HEK293 (cell line): ENCODE measurements around the gene SIM2.

ENCODE experiments used
- CTCF ChIA-PET: fragments of 350-600 bp; formaldehyde crosslinking; extraction: SDS; loops from one replicate; lab custom pipeline; 2021; ENCODE audit warnings: antibody characterized with exemption; lab: Yijun Ruan, JAX
- POLR2A ChIA-PET: fragments of 300-600 bp; formaldehyde crosslinking; extraction: SDS; loops from one replicate; lab custom pipeline; 2020; ENCODE audit warnings: antibody characterized with exemption, inconsistent platforms; lab: Yijun Ruan, JAX
- H3K27ac ChIP-seq: fragments of 200-500 bp; sonication (Bioruptor generic); 2 replicates; pipeline ENCODE4 v1.5.1; 2014; ENCODE audit warnings: low read depth, low read length, control low read depth, inconsistent platforms; ENCODE audit errors: extremely low read depth
- H3K36me3 ChIP-seq, 2 experiments: fragments of 200-500 bp in 1 of 2; sonication (Bioruptor generic) in 1 of 2; 1 replicate in 1 of 2; 2 replicates in 1 of 2; pipeline ENCODE4 v1.5.1; 2014 to 2017; ENCODE audit warnings: inconsistent platforms in 2 of 2, low read length in 2 of 2; ENCODE audit not compliant: control insufficient read depth in 2 of 2, insufficient read depth in 1 of 2
- H3K4me1 ChIP-seq: fragments of 200-500 bp; sonication (Bioruptor generic); 2 replicates; pipeline ENCODE4 v1.5.1; 2014; ENCODE audit warnings: mild to moderate bottlenecking, low read length, inconsistent platforms; ENCODE audit not compliant: control insufficient read depth, insufficient read depth
- H3K4me3 ChIP-seq: 2 replicates; pipeline ENCODE4 v1.5.1; 2011; ENCODE audit warnings: low read depth, mild to moderate bottlenecking, control low read depth, low read length, moderate library complexity
- H3K9me3 ChIP-seq: fragments of 200-500 bp; sonication (Bioruptor generic); 2 replicates; pipeline ENCODE4 v1.5.1; 2014; ENCODE audit warnings: low read depth, low read length, inconsistent platforms; ENCODE audit not compliant: control insufficient read depth, insufficient read depth
- FEZF1 ChIP-seq: fragments of 450-650 bp; formaldehyde crosslinking; IDR thresholded peaks from 2 replicates; pipeline ENCODE4 v1.5.1; 2016; ENCODE audit warnings: missing biosample characterization, missing genetic modification characterization
- KLF16 ChIP-seq: fragments of 450-650 bp; formaldehyde crosslinking; IDR thresholded peaks from 2 replicates; pipeline ENCODE4 v1.5.1; 2017; ENCODE audit warnings: missing biosample characterization, missing genetic modification characterization
- OVOL3 ChIP-seq: fragments of 450-650 bp; formaldehyde crosslinking; IDR thresholded peaks from 2 replicates; pipeline ENCODE4 v1.5.1; 2016; ENCODE audit warnings: missing biosample characterization, missing genetic modification characterization
- PRDM2 ChIP-seq: fragments of 450-650 bp; formaldehyde crosslinking; IDR thresholded peaks from 2 replicates; pipeline ENCODE4 v1.5.1; 2016; ENCODE audit warnings: missing biosample characterization, missing genetic modification characterization, borderline replicate concordance
- SCRT2 ChIP-seq: fragments of 450-650 bp; formaldehyde crosslinking; IDR thresholded peaks from 2 replicates; pipeline ENCODE4 v1.5.1; 2016; ENCODE audit warnings: missing biosample characterization, missing genetic modification characterization
- TRIM28 ChIP-seq: IDR thresholded peaks from 2 replicates; pipeline ENCODE4 v1.6.1; 2011; ENCODE audit warnings: low read length, control low read depth, borderline replicate concordance
- YY1 ChIP-seq: fragments of 450-650 bp; formaldehyde crosslinking; IDR thresholded peaks from 2 replicates; pipeline ENCODE4 v1.5.1; 2018; ENCODE audit warnings: missing biosample characterization, missing genetic modification characterization
- YY2 ChIP-seq: fragments of 450-650 bp; formaldehyde crosslinking; IDR thresholded peaks from 2 replicates; pipeline ENCODE4 v1.5.1; 2016; ENCODE audit warnings: missing biosample characterization, missing genetic modification characterization
- ZNF121 ChIP-seq: fragments of 450-650 bp; formaldehyde crosslinking; IDR thresholded peaks from 2 replicates; pipeline ENCODE4 v1.5.1; 2016; ENCODE audit warnings: missing biosample characterization, missing genetic modification characterization
- ZNF157 ChIP-seq: fragments of 450-650 bp; formaldehyde crosslinking; IDR thresholded peaks from 2 replicates; pipeline ENCODE4 v1.5.1; 2016; ENCODE audit warnings: missing biosample characterization, missing genetic modification characterization
- ZNF214 ChIP-seq: fragments of 450-650 bp; formaldehyde crosslinking; IDR thresholded peaks from 2 replicates; pipeline ENCODE4 v1.5.1; 2017; ENCODE audit warnings: missing biosample characterization, mild to moderate bottlenecking, missing genetic modification characterization, borderline replicate concordance
- ZNF239 ChIP-seq: fragments of 450-650 bp; formaldehyde crosslinking; IDR thresholded peaks from 2 replicates; pipeline ENCODE4 v1.5.1; 2016; ENCODE audit warnings: missing biosample characterization, missing genetic modification characterization
- ZNF274 ChIP-seq, 2 experiments: fragments of 200-500 bp in 1 of 2; fragments of 450-650 bp in 1 of 2; sonication (Bioruptor generic) in 1 of 2; formaldehyde crosslinking in 1 of 2; IDR thresholded peaks; 2 replicates each; pipeline versions ENCODE4 v1.5.1 to v1.6.1; 2014 to 2016; ENCODE audit warnings: borderline replicate concordance in 1 of 2, inconsistent platforms in 1 of 2, low read length in 1 of 2, missing biosample characterization in 1 of 2, missing genetic modification characterization in 1 of 2
- ZNF292 ChIP-seq: fragments of 450-650 bp; formaldehyde crosslinking; IDR thresholded peaks from 2 replicates; pipeline ENCODE4 v1.5.1; 2016; ENCODE audit warnings: low read depth, missing biosample characterization, missing genetic modification characterization, borderline replicate concordance
- ZNF391 ChIP-seq: fragments of 450-650 bp; formaldehyde crosslinking; IDR thresholded peaks from 2 replicates; pipeline ENCODE4 v1.5.1; 2016; ENCODE audit warnings: low read depth, missing biosample characterization, missing genetic modification characterization, borderline replicate concordance
- ZNF398 ChIP-seq: fragments of 450-650 bp; formaldehyde crosslinking; IDR thresholded peaks from 2 replicates; pipeline ENCODE4 v1.5.1; 2017; ENCODE audit warnings: missing biosample characterization, missing genetic modification characterization
- ZNF426 ChIP-seq: fragments of 450-650 bp; formaldehyde crosslinking; IDR thresholded peaks from 2 replicates; pipeline ENCODE4 v1.5.1; 2017; ENCODE audit warnings: missing biosample characterization, missing genetic modification characterization, mild to moderate bottlenecking, inconsistent platforms, moderate library complexity
- ZNF48 ChIP-seq: fragments of 450-650 bp; formaldehyde crosslinking; IDR thresholded peaks from 2 replicates; pipeline ENCODE4 v1.5.1; 2016; ENCODE audit warnings: missing biosample characterization, missing genetic modification characterization
- ZNF510 ChIP-seq: fragments of 450-650 bp; formaldehyde crosslinking; IDR thresholded peaks from 2 replicates; pipeline ENCODE4 v1.5.1; 2018; ENCODE audit warnings: mild to moderate bottlenecking, missing genetic modification characterization, missing biosample characterization; ENCODE audit not compliant: insufficient replicate concordance
- ZNF623 ChIP-seq: fragments of 450-650 bp; formaldehyde crosslinking; IDR thresholded peaks from 2 replicates; pipeline ENCODE4 v1.5.1; 2016; ENCODE audit warnings: missing biosample characterization, missing genetic modification characterization
- ZNF664 ChIP-seq: fragments of 450-650 bp; formaldehyde crosslinking; IDR thresholded peaks from 2 replicates; pipeline ENCODE4 v1.5.1; 2016; ENCODE audit warnings: missing biosample characterization, missing genetic modification characterization
- ZNF768 ChIP-seq: fragments of 450-650 bp; formaldehyde crosslinking; IDR thresholded peaks from 2 replicates; pipeline ENCODE4 v1.5.1; 2018; ENCODE audit warnings: missing biosample characterization, mild to moderate bottlenecking, missing genetic modification characterization
- ZNF843 ChIP-seq: fragments of 450-650 bp; formaldehyde crosslinking; IDR thresholded peaks from 2 replicates; pipeline ENCODE4 v1.5.1; 2016; ENCODE audit warnings: missing biosample characterization, missing genetic modification characterization
- TF ChIP-seq, protein P1 (sequence below): fragments of 450-650 bp; formaldehyde crosslinking; IDR thresholded peaks from 2 replicates; pipeline ENCODE4 v1.5.1; 2017; ENCODE audit warnings: missing biosample characterization, missing genetic modification characterization

SIM2 gene

GRCh38 chr21:36747041-36747814, 48.3 kb downstream of the SIM2 start:
- no peak for TF ChIP-seq ZNF157
- TF ChIP-seq ZNF426 = no peak
- no peak for TF ChIP-seq KLF16 (tag by site-specific recombination)
- no peak for TF ChIP-seq YY1 (tag by site-specific recombination)
- TF ChIP-seq ZNF48 = no peak
- no peak for TF ChIP-seq ZNF768
- no peak for TF ChIP-seq ZNF274 (IDR thresholded peaks at IDR 0.05; ENCODE audit: low read length)
- no peak for TF ChIP-seq ZNF274 (tag by site-specific recombination; IDR thresholded peaks at IDR 0.05; ENCODE audit: borderline replicate concordance)
- TF ChIP-seq ZNF391 = no peak
- no peak for TF ChIP-seq PRDM2 (tag by site-specific recombination)
- no peak for TF ChIP-seq OVOL3
- TF ChIP-seq, protein P1, sequence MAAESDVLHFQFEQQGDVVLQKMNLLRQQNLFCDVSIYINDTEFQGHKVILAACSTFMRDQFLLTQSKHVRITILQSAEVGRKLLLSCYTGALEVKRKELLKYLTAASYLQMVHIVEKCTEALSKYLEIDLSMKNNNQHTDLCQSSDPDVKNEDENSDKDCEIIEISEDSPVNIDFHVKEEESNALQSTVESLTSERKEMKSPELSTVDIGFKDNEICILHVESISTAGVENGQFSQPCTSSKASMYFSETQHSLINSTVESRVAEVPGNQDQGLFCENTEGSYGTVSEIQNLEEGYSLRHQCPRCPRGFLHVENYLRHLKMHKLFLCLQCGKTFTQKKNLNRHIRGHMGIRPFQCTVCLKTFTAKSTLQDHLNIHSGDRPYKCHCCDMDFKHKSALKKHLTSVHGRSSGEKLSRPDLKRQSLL (tag by site-specific recombination) = no peak
- no peak for TF ChIP-seq SCRT2 (tag by site-specific recombination)
- no peak for TF ChIP-seq TRIM28
- no peak for TF ChIP-seq YY2
- ChIA-PET POLR2A (no interaction called here), CTCF (interaction anchor here (0.8 kb wide), 1 partner anchor 107 kb away, joined by 3 read pairs; no protein-coding TSS in a partner anchor)
- peaks cover 17 to 46% of the 10 kb centered on the region in 2 experiments for H3K36me3 ChIP-seq
- no peak overlapping the region for H3K27ac ChIP-seq
- H3K9me3 ChIP-seq = no peaks in the 10 kb centered on the region
- H3K4me3 ChIP-seq = no peak overlapping the region
- H3K4me1 ChIP-seq = no peaks in the 10 kb centered on the region

DNA sequence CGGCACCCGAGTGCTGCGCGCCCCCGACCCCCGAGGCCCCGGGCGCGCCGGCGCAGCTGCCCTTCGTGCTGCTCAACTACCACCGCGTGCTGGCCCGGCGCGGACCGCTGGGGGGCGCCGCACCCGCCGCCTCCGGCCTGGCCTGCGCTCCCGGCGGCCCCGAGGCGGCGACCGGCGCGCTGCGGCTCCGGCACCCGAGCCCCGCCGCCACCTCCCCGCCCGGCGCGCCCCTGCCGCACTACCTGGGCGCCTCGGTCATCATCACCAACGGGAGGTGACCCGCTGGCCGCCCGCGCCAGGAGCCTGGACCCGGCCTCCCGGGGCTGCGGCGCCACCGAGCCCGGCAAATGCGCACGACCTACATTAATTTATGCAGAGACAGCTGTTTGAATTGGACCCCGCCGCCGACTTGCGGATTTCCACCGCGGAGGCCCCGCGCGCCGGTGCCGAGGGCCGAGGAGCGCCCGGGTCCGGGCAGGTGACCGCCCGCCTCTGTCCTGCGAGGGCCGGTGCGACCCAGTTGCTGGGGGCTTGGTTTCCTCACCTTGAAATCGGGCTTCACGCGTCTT, 49.0 kb downstream of the SIM2 start:
- Histone ChIP-seq H3K9me3 (no peaks in the 10 kb centered on the region), H3K36me3 (peaks cover 11 to 42% of the 10 kb centered on the region in 2 experiments), H3K27ac (no peak overlapping the region), H3K4me3 (no peak overlapping the region), H3K4me1 (no peaks in the 10 kb centered on the region)
- ChIA-PET POLR2A (no interaction called here), CTCF (no interaction called here)
- TF ChIP-seq ZNF510 (tag by site-specific recombination) (no peak), ZNF239 (no peak), ZNF843 (tag by site-specific recombination) (no peak), FEZF1 (no peak), ZNF292 (tag by site-specific recombination) (no peak), ZNF214 (tag by site-specific recombination) (no peak), ZNF398 (tag by site-specific recombination) (no peak), ZNF121 (tag by site-specific recombination) (no peak), ZNF664 (tag by site-specific recombination) (no peak), ZNF623 (tag by site-specific recombination) (no peak)
